Ishikawa (cell line): ENCODE results near the gene AP2M1.

Experiments used
- CEBPB ChIP-seq: IDR thresholded peaks from 2 replicates; pipeline ENCODE4 v1.6.1; 2012
- EP300 ChIP-seq: IDR thresholded peaks from 2 replicates; pipeline ENCODE4 v1.6.1; 2012; ENCODE audit warnings: borderline replicate concordance
- RAD21 ChIP-seq: IDR thresholded peaks from 2 replicates; pipeline ENCODE4 v1.6.1; 2012; ENCODE audit warnings: low read depth
- TAF1 ChIP-seq: IDR thresholded peaks from 2 replicates; pipeline ENCODE4 v1.6.1; 2012; ENCODE audit warnings: low read depth, mild to moderate bottlenecking
- TCF12 ChIP-seq: IDR thresholded peaks from 2 replicates; pipeline ENCODE4 v1.6.1; 2012; ENCODE audit warnings: low read depth
- YY1 ChIP-seq: IDR thresholded peaks from 2 replicates; pipeline ENCODE4 v1.6.1; 2012; ENCODE audit warnings: low read depth
- ZBTB7A ChIP-seq: IDR thresholded peaks from 2 replicates; pipeline ENCODE4 v1.6.1; 2012; ENCODE audit warnings: low read depth

- TF ChIP-seq EP300 (no peak), YY1 (no peak), TAF1 (no peak), RAD21 (no peak), CEBPB (no peak), ZBTB7A (no peak), TCF12 (no peak)
These were observed 12.2 kb downstream of the AP2M1 start for GRCh38 chr3:184186902-184187207.
